Measurements from ENCODE around the gene CROCC.

The CROCC gene

GRCh38 chr1:16982902-16983301 lies 61.2 kb downstream of the CROCC start:
- no peak for DNase-seq (ENCODE audit: low spot score)

DNA sequence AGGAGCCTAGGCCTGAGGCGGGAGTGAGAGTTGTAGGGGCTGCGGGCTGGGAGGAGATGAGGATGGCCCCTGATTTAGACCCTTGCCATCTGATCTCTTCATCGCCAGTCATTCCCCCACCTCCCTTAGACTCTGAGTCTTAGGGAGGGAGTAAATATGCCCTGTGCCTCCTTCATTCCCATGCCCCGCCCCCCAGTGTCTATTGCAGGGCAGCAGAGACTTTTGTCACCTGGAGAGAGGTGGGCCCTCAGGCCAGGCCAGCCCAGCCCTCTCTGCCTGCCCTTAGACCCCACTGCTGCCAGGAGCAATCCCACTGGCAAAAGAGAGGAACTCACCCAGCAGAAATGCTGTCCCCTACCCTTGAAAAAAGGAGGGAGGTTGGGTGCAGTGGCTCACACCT lies 61.9 kb downstream of the CROCC start:
- DNase-seq (ENCODE audit: low spot score) = no peak

DNA sequence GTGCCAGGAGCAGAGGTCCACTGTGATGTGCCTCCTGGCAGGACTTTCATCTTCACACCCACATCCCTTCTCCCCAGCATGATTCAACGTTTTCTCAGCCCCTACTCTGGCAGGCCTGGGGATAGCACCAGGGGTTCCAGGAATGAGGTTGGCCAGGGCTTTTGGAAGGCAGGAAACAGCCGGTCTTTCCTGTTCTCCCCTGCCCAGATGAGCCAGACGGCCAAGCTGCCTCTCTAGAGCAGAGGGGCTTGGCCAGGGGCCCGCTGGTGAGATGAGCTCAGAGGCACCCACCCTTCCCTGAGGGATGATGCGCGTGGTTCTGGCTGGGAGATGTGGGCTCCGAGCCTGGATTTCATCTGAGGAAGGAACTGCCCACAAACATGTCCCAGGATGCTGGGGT lies 63.0 kb downstream of the CROCC start:
- DNase-seq (ENCODE audit: low spot score) = no peak

DNA sequence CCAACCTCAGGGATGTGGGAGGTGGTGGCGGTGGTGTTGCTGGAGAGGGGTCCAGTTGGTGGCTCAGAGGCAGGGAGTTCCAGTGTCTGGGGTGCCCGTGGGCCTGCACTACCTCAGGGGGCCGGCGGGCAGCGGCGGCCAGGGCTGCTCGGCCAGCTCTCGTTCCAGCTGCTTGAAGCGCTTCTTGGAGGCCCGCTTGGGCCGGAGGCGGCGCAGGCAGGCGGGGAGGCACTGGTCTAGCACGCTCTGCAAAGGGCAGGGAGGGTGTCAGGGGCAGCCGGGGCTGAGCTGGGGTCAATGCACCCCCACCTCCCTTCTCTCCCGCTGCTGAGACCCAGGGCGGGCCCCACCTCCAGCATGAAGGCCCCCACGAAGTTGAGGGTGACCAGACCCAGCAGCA lies 64.4 kb downstream of the CROCC start:
- no peak for DNase-seq (ENCODE audit: low spot score)

DNA sequence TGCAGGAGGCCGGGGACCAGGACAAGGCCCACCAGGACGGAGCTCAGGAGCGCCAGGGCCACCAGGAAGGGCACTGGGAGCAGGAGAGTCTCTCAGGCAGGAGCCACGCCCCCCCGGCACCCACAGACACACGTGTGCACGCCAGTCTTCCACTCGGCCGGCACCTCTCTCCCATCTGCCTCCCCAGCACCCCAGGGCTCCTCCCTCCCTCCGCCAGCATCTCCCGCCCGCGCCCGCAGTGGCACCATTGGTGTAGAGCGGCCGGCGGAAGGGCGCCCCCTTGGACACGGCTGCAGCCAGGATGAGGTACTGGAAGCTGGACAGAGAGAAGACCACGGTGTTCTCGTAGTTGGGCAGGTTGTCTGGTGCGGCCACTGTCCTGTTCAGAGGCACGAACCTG lies 64.8 kb downstream of the CROCC start:
- DNase-seq (ENCODE audit: low spot score) = no peak

GRCh38 chr1:16986962-16987361 lies 65.2 kb downstream of the CROCC start:
- DNase-seq (ENCODE audit: low spot score) = no peak

- DNase-seq (ENCODE audit: low spot score) = no peak
These were observed 66.5 kb downstream of the CROCC start for GRCh38 chr1:16988210-16988609.

DNA sequence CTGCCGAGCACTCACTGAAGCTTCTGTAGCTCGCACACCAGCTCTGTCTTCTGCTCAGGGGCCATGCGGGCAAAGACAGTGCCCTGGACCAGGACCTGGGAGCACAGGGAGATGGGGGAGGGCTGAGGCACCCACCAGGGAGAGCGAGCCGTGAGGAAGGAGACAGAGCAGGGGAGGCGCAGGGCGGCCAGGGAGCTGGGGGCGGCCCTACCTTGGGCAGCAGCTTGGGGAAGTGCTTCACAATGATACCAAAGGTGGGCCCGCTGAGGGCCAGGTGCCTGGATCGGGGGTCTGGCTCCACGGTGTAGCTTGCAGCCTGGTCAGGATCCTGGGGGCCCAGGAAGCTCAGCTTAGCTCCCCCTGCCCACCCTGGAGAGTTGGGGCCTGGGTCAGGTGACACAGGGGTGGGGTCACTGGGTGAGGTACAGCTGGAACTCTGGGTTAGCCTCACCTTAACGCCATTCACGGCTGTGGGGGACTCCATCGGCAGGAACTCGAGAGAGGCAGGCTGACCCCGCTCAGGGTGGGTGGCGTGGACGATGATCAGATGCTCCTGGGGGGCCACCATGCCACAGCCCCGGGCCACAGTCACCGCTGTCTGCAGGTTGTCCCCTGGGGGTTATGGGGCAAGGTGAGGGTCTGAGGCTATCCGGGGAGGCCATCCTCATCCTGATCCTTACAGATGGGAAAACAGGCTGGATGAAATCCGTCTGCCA lies 68.1 kb downstream of the CROCC start:
- no peak for DNase-seq (ENCODE audit: low spot score)

DNA sequence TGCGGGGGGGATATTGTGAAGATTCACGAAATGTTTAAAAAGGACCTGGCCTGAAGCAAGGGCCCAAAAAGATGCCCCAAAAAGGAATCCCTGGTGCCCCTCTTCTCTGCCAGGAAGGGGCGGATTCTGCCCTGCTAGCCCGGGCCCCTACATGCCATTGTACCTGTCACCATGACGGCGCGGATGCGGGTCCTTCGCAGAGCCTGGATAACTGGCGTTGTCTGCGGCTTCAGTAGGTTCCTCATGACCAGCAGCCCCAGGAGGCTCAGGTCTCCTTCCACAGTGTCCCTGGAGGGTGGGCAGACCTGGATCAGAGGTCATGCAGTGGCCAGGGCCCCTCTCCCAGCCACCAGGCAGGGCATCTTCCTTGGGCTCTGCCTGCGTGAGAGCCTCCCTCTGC lies 69.8 kb downstream of the CROCC start:
- DNase-seq (ENCODE audit: low spot score) = no peak

DNA sequence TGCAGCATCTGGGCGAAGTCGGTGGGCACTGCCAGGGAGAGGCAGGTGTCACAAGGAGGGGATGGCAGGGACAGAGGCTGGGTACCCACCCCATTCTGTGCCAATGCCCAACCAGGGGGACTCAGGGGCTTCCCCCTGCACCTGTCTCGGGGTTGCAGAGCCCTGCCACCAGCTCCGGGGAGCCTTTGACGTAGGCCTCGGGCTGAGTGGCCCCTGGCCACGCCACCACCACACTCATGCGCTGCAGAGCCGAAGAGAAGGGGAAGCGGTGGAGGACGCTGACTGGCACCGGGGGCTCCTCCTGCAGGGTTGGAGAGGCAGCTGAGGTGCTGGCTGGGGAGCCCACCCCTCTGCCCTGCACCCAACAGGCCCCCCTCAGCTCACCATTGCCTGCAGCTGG lies 70.4 kb downstream of the CROCC start:
- no peak for DNase-seq (ENCODE audit: low spot score)

DNA sequence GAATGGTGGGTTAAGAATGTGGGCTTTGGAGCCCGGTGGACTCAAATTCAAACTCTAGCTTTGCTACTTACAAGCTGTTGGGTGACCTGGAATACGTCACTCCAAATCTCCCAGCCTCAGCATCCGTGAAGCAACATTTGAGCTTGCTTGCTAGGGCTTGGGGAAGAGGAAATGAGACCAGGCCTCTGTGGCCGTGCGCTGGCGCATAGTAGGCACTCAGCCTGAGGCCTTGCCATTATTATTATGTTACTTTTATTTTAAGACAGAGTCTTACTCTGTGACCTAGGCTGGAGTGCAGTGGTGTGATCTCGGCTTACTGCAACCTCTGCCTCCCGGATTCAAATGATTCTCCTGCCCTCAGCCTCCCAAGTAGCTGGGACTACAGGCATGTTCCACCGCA lies 70.9 kb downstream of the CROCC start:
- no peak for DNase-seq (ENCODE audit: low spot score)

- no peak for DNase-seq (ENCODE audit: low spot score)
These were observed 71.8 kb downstream of the CROCC start for GRCh38 chr1:16993521-16994038.

DNA sequence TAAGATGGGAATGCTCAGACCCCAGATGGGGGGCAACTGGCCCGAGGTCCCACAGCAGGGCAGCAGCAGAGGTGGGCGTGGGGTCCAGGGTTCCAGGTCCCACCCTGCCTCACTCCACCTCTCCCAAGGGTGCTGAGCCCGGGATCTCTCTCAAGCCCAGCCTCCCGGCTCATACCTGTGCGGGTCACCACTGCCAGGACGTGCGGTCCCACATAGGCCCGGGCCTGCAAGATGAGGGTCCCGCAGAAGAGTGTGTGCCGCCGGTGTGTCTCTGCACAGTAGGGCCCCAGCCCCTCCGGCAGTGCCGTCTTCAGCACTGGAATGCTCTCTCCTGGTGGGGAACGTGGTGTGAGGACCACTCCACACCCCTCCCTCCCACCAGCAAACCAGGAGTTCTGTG lies 75.1 kb downstream of the CROCC start:
- no peak for DNase-seq (ENCODE audit: low spot score)

DNA sequence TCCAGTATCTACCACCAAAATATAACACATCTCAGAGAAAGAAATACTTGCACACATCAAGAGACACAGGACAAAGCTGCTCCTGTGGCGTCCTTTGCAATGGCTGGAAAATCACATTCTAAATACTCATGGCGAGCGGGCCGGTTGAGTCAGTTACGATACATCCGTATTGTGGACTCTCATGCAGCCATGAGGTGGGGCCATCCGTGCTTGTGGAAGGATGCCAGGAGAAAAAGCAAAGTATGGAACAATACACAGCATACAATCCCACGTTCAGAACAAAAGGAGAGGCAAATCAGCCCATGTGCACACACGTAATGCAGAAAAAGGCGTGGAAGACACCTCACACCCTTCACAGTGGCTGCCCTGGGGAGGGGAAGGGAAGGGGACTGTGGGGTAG lies 76.9 kb downstream of the CROCC start:
- no peak for DNase-seq (ENCODE audit: low spot score)

DNA sequence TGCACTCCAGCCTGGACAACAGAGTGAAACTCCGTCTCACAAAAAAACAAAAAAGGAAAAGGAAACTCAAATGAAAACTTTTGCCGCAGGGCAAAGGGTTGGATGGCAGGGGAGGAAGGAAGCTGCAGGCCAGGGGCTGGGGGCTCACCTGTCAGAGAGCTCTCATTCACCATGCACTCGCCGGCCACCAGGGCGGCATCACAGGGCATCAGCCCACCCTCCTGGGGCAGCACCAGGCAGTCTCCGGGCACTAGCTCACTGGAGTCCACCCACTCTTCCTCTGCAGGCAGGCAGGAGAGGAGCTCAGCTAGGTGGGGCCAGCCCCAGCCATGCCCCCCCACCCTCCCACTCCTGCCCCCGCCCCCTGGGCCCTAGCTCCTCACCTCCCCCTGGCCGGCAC lies 78.1 kb downstream of the CROCC start:
- DNase-seq (ENCODE audit: low spot score) = no peak

DNA sequence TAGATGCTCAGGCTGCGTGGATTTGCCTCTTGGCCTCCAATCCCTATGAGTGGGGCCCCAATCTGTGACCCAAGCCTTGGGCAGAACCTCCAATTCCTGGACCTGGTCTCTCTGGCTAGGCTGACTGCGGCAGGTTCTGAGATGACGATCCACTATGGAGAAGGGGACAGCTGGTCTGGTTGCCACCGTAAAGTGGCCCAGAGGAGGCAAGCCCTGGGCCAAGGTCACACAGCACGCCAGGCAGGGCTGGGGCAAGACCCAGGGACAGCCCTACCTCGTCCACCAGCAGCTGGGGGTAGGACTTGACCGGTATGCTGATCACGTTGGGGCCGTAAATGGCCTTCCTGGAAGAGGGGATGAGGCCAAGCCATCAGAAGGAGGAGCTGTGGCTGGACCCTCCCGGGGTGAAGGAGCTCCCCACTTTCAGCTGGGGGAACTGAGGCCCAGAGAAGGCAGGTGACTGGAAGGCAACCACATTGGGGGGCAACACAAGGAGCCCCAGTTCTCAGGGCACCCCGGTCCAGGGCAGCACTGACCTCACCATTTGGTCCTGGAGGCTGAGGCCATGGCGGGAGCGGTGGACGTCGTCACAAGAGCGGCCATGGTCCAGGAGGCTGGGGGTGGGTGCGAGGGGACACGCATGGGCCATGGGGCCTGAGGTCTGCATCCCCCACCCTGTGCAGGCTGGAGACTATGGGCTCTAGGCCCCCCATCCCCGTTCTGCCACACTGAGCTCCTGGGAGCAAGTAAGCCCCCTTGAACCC lies 80.2 kb downstream of the CROCC start:
- DNase-seq (ENCODE audit: low spot score) = no peak

GRCh38 chr1:17002524-17002902 lies 80.8 kb downstream of the CROCC start:
- no peak for DNase-seq (ENCODE audit: low spot score)

- no peak for DNase-seq (ENCODE audit: low spot score)
These were observed 83.0 kb downstream of the CROCC start for GRCh38 chr1:17004466-17005364.

- DNase-seq (ENCODE audit: low spot score) = no peak
These were observed 83.6 kb downstream of the CROCC start for GRCh38 chr1:17005365-17005740.

GRCh38 chr1:17007121-17007520 lies 85.4 kb downstream of the CROCC start:
- no peak for DNase-seq (ENCODE audit: low spot score)

DNA sequence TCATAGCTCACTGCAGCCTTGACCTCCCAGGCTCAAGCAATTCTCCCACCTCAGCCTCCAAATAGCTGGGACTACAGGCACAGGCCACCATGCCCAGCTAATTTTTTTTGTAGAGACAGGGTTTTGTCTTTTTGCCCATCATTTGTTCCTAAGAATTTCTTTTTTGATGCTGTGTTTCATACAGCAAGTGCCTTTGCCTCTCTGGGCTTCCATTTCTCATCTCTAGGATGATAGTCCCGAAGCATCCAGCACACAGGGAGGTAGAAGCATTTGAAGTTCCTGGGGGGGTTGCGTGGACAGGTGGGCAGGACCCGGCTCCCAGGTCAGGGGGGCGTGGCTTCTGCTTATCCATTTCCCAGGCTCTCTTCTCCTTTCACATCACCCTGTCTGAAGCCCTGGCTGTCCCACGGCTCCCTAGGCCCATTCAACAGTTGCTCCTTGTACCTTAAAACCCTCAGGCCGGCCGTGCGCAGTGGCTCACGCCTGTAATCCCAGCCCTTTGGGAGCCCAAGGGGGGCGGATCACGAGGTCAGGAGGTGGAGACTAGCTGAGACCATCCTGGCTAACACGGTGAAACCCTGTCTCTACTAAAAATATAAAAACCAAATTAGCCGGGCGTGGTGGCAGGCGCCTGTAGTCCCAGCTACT lies 86.6 kb downstream of the CROCC start:
- DNase-seq (ENCODE audit: low spot score) = no peak

DNA sequence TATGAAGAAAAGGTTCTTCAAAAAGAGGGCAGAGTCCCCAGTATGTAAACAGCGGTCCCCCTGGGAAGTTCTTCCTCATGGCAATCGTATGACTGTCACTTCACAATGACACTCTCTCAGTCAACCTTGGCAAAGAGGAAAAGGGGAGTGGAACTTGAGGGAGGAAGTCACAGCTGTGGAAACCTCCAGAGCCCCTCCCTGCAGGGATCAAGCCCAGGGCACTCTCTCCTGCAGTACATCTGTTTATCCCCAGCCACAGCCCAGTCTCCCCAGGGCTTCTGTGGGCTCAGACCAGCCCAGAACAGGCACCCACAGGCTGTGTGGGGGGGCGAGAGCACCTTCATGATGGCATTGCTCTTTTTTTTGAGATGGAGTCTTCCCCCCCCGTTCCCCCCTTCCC lies 88.0 kb downstream of the CROCC start:
- no peak for DNase-seq (ENCODE audit: low spot score)
